Activated CD8-positive, alpha-beta T cell treated with anti-CD3 and anti-CD28 coated beads for 36 hours (primary cell): Measurements from ENCODE around the gene ROPN1. TPM values are rescaled to one million over a fixed set of nuclear protein-coding genes. Genes with fewer than 3 reads are reported as not detected.
A peak's percentile ranks its signal among the peaks of the same experiment; 100 is the strongest.
"Not testable (repeated sequence)": the region's sequence is repeated elsewhere in the genome, so short reads cannot be mapped to it uniquely, and the experiment has no call there.

ENCODE experiments used
- ATAC-seq: fragments of 200-7000 bp; cut with Tn5 transposase; one replicate; pipeline ENCODE4 v1.10.0; 2021; ENCODE audit warnings: mild to moderate bottlenecking, moderate library complexity
- CTCF ChIA-PET: fragments of 350-600 bp; sonication (Branson Sonifier 250); formaldehyde crosslinking; loops from one replicate; lab custom pipeline; 2021; ENCODE audit warnings: antibody characterized with exemption; lab: Charles Lee
- POLR2A ChIA-PET: fragments of 350-600 bp; sonication (Branson Sonifier 250); formaldehyde crosslinking; loops from one replicate; lab custom pipeline; 2021; ENCODE audit warnings: antibody characterized with exemption; lab: Charles Lee
- DNase-seq: peaks from one replicate; pipeline ENCODE4 v3.0.0-alpha.2; 2020
- H3K27ac Mint-ChIP-seq: one replicate; pipeline ENCODE4 v1.8.0; 2021; ENCODE audit warnings: mild to moderate bottlenecking, mixed read lengths
- H3K27me3 Mint-ChIP-seq: one replicate; pipeline ENCODE4 v1.8.0; 2021; ENCODE audit warnings: mixed read lengths
- H3K36me3 Mint-ChIP-seq: one replicate; pipeline ENCODE4 v1.8.0; 2021; ENCODE audit warnings: low read depth, mixed read lengths
- H3K4me1 Mint-ChIP-seq: one replicate; pipeline ENCODE4 v1.8.0; 2021; ENCODE audit warnings: low read depth, mixed read lengths
- H3K4me3 Mint-ChIP-seq: one replicate; pipeline ENCODE4 v1.8.0; 2021; ENCODE audit warnings: mild to moderate bottlenecking, moderate library complexity, mixed read lengths
- H3K9me3 Mint-ChIP-seq: one replicate; pipeline ENCODE4 v1.8.0; 2021; ENCODE audit warnings: mixed read lengths
- CTCF ChIP-seq: fragments of 200-600 bp; IDR thresholded peaks from one replicate; pipeline ENCODE4 v1.8.0; 2022; ENCODE audit warnings: antibody characterized with exemption, mild to moderate bottlenecking
- intact Hi-C: fragments of 100-400 bp; cut with micrococcal nuclease; formaldehyde crosslinking; loops from one replicate; pipeline ENCODE4 v1.10.0; 2022
- total RNA-seq, 2 experiments: library from RNA; stranded (reverse); gene quantifications; one replicate each; pipeline ENCODE4 v1.2.3, GENCODE V29; 2021

The ROPN1 gene
- total RNA-seq, 2 experiments from 2014 or later = not detected

GRCh38 chr3:124026516-124026915 is 34.6 kb upstream of the ROPN1 start:
- no peak overlapping the region for H3K27ac Mint-ChIP-seq
- ChIA-PET CTCF (interaction anchor here (1.0 kb wide), 1 partner anchor 11 kb away, joined by 4 read pairs; no protein-coding TSS in a partner anchor), POLR2A (no interaction called here)
- DNase-seq (no peak), ATAC-seq (no peak)
- H3K4me3 Mint-ChIP-seq = no peak overlapping the region
- H3K4me1 Mint-ChIP-seq = no peaks in the 10 kb centered on the region
- H3K36me3 Mint-ChIP-seq = no peaks in the 10 kb centered on the region
- peaks cover 15% of the 10 kb centered on the region for H3K27me3 Mint-ChIP-seq
- intact Hi-C loops = no loop called here
- TF ChIP-seq CTCF = no peak
- H3K9me3 Mint-ChIP-seq = no peaks in the 10 kb centered on the region

DNA sequence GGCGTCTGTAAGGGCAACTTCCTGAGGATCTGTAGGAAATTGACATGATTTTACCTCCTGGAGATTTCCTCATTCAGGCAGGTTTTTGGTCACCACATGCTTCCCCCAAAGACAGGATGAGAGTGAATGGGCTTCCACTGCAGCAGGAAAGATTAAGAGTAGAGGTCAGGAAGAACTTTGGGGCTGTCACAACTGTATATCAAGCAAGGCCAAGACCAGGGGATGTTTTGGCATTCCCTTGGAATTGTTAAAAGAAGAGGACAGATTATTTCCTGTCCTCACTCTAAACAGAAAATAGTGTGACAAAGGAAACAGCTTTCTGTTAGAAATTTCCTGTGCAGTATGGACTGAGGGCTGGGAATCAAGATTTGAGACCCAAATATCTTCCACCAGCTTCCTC is 31.6 kb upstream of the ROPN1 start:
- H3K27ac Mint-ChIP-seq, H3K4me1 Mint-ChIP-seq, intact Hi-C loops, POLR2A ChIA-PET, H3K36me3 Mint-ChIP-seq, H3K4me3 Mint-ChIP-seq, DNase-seq, H3K9me3 Mint-ChIP-seq, ATAC-seq: not testable (repeated sequence)
- CTCF ChIA-PET = interaction anchor here (2.7 kb wide), 1 partner anchor 10 kb away, joined by 12 read pairs; the partner anchor contains the start of gene KALRN
- peaks cover 14% of the 10 kb centered on the region for H3K27me3 Mint-ChIP-seq

GRCh38 chr3:124019291-124019690 is 27.4 kb upstream of the ROPN1 start:
- DNase-seq = no peak
- ATAC-seq = no peak
- H3K4me1 Mint-ChIP-seq = no peaks in the 10 kb centered on the region
- H3K27ac Mint-ChIP-seq = no peak overlapping the region
- no peaks in the 10 kb centered on the region for H3K9me3 Mint-ChIP-seq
- peaks cover 29% of the 10 kb centered on the region for H3K27me3 Mint-ChIP-seq
- no peak overlapping the region for H3K4me3 Mint-ChIP-seq
- intact Hi-C loops = loop anchor here (5.0 kb wide), 1 partner anchor 58 kb away; no protein-coding TSS in a partner anchor
- no peak for TF ChIP-seq CTCF
- ChIA-PET CTCF (interaction anchor here (0.8 to 1.7 kb wide), 2 partner anchors 14 to 61 kb away, joined by 4 to 5 read pairs; partner anchors contain the start of gene KALRN), POLR2A (no interaction called here)
- H3K36me3 Mint-ChIP-seq = no peaks in the 10 kb centered on the region

- DNase-seq, H3K36me3 Mint-ChIP-seq, H3K4me3 Mint-ChIP-seq, ATAC-seq, H3K27ac Mint-ChIP-seq, H3K9me3 Mint-ChIP-seq, POLR2A ChIA-PET, H3K4me1 Mint-ChIP-seq: not testable (repeated sequence)
- CTCF ChIA-PET = interaction anchor here (3.3 to 3.5 kb wide), 2 partner anchors 16 to 62 kb away, joined by 13 read pairs; partner anchors contain the start of gene KALRN
- peaks cover 30% of the 10 kb centered on the region for H3K27me3 Mint-ChIP-seq
- intact Hi-C loops = loop anchor here (5.0 kb wide), 1 partner anchor 60 kb away; no protein-coding TSS in a partner anchor
Observed at GRCh38 chr3:124017502-124017901, 25.6 kb upstream of the ROPN1 start.

DNA sequence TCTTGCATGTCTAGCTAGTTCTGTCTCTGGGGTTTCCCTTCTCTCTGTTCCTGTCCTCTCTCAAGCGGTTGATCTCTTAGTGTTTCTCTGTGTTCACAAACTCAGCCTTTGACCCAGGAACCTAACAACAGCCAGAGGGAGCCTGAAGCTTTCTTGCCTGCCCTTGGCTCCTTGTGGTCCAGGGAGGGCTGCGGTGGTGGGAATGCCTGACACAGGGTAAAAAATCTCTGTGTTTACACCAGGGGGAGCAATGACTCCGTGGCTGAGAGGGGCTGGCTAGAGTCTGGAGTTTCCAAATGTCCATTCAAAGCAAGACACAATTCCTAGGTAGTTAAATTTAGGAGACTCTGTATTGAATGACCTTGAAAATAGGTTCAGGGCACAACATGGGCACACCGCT is 24.6 kb upstream of the ROPN1 start:
- peak; percentile 20 for DNase-seq
- peak; percentile 24 for ATAC-seq
- H3K36me3 Mint-ChIP-seq, H3K27ac Mint-ChIP-seq, H3K4me1 Mint-ChIP-seq, H3K4me3 Mint-ChIP-seq, H3K9me3 Mint-ChIP-seq, POLR2A ChIA-PET: not testable (repeated sequence)
- H3K27me3 Mint-ChIP-seq = peaks cover 32% of the 10 kb centered on the region
- CTCF ChIA-PET = interaction anchor here (0.7 to 3.5 kb wide), 7 partner anchors 9 to 226 kb away, joined by 3 to 13 read pairs (median 3); partner anchors contain the start of gene KALRN
- TF ChIP-seq CTCF = peak; percentile 21
- intact Hi-C loops = loop anchor here (5.0 kb wide), 1 partner anchor 61 kb away; no protein-coding TSS in a partner anchor

DNA sequence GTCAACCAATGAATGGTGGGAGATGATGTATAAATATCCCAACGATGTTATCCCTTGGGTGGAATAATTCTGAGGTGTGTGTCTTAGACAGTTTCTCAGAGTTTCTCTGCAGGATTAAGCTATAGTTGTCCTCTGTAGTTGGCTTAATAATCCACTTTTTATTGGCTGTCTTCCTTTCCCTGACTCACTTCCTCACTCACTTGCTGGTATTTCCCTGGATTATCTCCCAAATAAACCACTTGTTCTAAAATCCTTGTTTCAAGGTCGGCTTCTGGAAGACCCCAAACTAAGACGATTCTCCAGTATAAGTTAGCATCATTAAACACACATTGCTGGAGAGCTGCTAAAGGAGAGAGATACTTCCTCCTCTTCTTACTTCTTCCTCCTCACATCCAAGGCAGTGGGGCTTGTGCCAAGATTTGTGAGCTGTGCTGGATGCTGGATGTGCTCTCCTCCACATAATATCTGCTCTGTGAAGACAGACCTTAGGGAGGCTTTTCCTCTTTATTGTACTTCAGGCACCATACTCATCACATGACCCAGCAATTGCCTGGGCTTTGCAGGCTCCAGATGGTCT is 22.5 kb upstream of the ROPN1 start:
- intact Hi-C loops = no loop called here
- Mint-ChIP-seq H3K27ac (no peak overlapping the region), H3K4me1 (no peaks in the 10 kb centered on the region), H3K4me3 (no peak overlapping the region), H3K36me3 (no peaks in the 10 kb centered on the region), H3K9me3 (no peaks in the 10 kb centered on the region), H3K27me3 (peaks cover 29% of the 10 kb centered on the region)
- TF ChIP-seq CTCF = no peak
- DNase-seq (no peak), ATAC-seq (no peak)
- ChIA-PET CTCF (interaction anchor here (3.3 to 3.5 kb wide), 2 partner anchors 19 to 65 kb away, joined by 13 read pairs; partner anchors contain the start of gene KALRN), POLR2A (no interaction called here)

DNA sequence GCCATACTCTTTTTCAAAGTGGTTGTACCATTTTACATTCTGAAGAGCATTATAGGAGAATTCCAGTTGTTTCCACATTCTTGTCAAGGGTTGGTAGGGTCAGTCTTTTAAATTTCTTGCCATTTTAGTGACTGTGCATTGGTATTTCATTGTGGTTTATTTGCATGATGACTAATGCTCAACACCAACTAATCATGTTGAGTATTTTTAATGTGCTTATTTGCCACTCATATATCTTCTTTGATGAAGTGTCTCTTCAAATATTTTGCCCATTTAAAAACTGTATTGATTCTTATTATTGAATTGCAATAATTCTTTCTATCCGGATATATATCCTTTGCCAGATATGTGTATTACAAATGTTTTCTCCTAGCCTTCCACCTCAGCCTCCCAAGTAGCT is 16.4 kb upstream of the ROPN1 start:
- H3K36me3 Mint-ChIP-seq, H3K27ac Mint-ChIP-seq, H3K4me1 Mint-ChIP-seq, DNase-seq, POLR2A ChIA-PET, ATAC-seq, intact Hi-C loops, H3K9me3 Mint-ChIP-seq, H3K4me3 Mint-ChIP-seq: not testable (repeated sequence)
- peaks cover 33% of the 10 kb centered on the region for H3K27me3 Mint-ChIP-seq
- CTCF ChIA-PET = interaction anchor here (1.0 kb wide), 1 partner anchor 8 kb away, joined by 3 read pairs; no protein-coding TSS in a partner anchor
